HG02970 (cell line): ENCODE measurements around the gene BTBD2.

ENCODE experiments used
- ATAC-seq: cut with Tn5 transposase; IDR thresholded peaks from one replicate; pipeline ENCODE4 v1.9.1; 2021; ENCODE audit warnings: mild to moderate bottlenecking, moderate library complexity, moderate number of reproducible peaks; ENCODE audit not compliant: unreplicated experiment, low FRiP score

Gene BTBD2

GRCh38 chr19:1987197-1988187 is 28.0 kb downstream of the BTBD2 start:
- no peak for ATAC-seq

- ATAC-seq: no peak
Observed at GRCh38 chr19:1986357-1987162, 29.0 kb downstream of the BTBD2 start.

- ATAC-seq: no peak
Observed at GRCh38 chr19:1985588-1986356, 29.7 kb downstream of the BTBD2 start.

- no peak for ATAC-seq
Observed at GRCh38 chr19:1984357-1984756, 31.2 kb downstream of the BTBD2 start.

GRCh38 chr19:1981253-1981652 is 34.3 kb downstream of the BTBD2 start:
- no peak for ATAC-seq

DNA sequence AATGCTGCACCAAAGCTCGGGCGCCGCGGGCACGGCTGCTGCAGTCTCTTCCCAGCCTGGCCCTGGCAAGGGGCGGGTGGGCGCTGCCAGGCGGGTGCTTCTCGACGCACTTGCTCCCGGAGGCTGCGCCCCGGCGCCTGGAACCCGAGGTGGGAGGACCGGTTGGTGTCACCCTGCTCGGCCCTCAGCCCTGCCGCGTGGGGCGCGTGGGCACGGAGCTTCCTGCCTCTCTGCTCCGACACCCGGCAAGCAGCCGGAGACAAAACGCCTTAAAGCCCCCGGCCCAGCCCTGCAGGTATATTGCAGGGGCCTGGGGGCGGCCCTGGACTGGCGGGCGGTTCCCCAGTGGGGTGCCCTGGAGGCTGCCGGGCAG is 34.7 kb downstream of the BTBD2 start:
- ATAC-seq: no peak

GRCh38 chr19:1980091-1980808 is 35.3 kb downstream of the BTBD2 start:
- ATAC-seq: no peak

GRCh38 chr19:1979642-1980041 is 35.9 kb downstream of the BTBD2 start:
- ATAC-seq: no peak

DNA sequence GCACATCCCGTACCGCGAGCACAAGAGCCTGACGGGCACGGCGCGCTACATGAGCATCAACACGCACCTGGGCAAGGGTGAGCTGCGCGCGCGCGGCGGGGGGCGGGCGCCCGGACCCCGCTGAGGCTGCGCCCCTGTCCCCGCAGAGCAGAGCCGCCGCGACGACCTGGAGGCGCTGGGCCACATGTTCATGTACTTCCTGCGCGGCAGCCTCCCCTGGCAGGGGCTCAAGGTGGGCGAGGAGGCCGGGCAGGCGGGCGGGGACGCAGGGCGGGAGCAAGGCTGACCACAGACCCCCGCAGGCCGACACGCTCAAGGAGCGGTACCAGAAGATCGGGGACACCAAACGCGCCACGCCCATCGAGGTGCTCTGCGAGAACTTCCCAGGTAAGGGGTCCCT is 36.5 kb downstream of the BTBD2 start:
- ATAC-seq: no peak

DNA sequence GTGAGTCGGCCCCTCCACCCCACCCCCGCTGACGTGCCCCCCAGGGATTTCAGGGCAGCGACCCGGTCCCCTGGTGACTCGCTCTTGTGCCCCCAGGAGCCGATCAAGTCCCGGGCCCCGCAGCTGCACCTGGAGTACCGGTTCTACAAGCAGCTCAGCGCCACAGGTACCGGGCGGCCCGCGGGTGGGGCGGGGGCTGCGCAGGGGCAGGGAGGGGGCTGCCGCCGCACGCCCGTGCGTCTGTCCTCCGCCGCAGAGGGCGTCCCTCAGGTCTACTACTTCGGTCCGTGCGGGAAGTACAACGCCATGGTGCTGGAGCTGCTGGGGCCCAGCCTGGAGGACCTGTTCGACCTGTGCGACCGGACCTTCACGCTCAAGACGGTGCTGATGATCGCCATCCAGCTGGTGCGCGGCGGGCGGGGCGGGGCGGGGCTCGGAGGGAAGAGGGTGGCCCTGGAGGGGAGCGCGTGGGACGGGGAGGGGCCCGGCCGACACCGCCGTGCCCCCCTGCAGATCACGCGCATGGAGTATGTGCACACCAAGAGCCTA is 37.1 kb downstream of the BTBD2 start:
- no peak for ATAC-seq

- ATAC-seq: no peak
Observed at GRCh38 chr19:1977120-1977519, 38.4 kb downstream of the BTBD2 start.

GRCh38 chr19:1975162-1975480 is 40.4 kb downstream of the BTBD2 start:
- no peak for ATAC-seq

- ATAC-seq: no peak
Observed at GRCh38 chr19:1974381-1975161, 40.9 kb downstream of the BTBD2 start.

GRCh38 chr19:1970806-1971502 is 44.6 kb downstream of the BTBD2 start:
- no peak for ATAC-seq

GRCh38 chr19:1970003-1970805 is 45.3 kb downstream of the BTBD2 start:
- ATAC-seq: no peak

GRCh38 chr19:1969176-1970002 is 46.1 kb downstream of the BTBD2 start:
- no peak for ATAC-seq
